Measurements from ENCODE around the gene ZNF524. TPM values are rescaled to one million over a fixed set of nuclear protein-coding genes. Genes with fewer than 3 reads are reported as not detected.

ZNF524 gene
- total and polyA plus RNA-seq, 2 experiments from 2014 or later, result 17.3 to 29.1 TPM

GRCh38 chr19:55620410-55621204 is 20.5 kb downstream of the ZNF524 start:
- Histone ChIP-seq H3K36me3 (peaks cover 20% of the 10 kb centered on the region), H3K9me3 (ENCODE audit: low read depth) (no peaks in the 10 kb centered on the region), H3K4me3 (no peak overlapping the region), H3K27me3 (no peaks in the 10 kb centered on the region), H3K27ac (no peak overlapping the region), H3K4me1 (ENCODE audit: low read depth) (peaks cover 3% of the 10 kb centered on the region)
- DNase-seq (ENCODE audit: low read depth in 1 of 2, low spot score in 1 of 2), result peak in 1 of 2 donors; percentile 43
- TF ChIP-seq CTCF (IDR thresholded peaks at IDR 0.05; ENCODE audit: low read depth, low read length), result no peak

- no peak overlapping the region for H3K4me3 ChIP-seq
- no peak overlapping the region for H3K27ac ChIP-seq
- no peak for TF ChIP-seq CTCF (IDR thresholded peaks at IDR 0.05; ENCODE audit: low read depth, low read length)
- peaks cover 3% of the 10 kb centered on the region for H3K4me1 ChIP-seq (ENCODE audit: low read depth)
- DNase-seq (ENCODE audit: low read depth in 1 of 2, low spot score in 1 of 2), result no peak
- H3K9me3 ChIP-seq (ENCODE audit: low read depth), result no peaks in the 10 kb centered on the region
- H3K27me3 ChIP-seq, result no peaks in the 10 kb centered on the region
- peaks cover 14% of the 10 kb centered on the region for H3K36me3 ChIP-seq
These were observed 21.2 kb downstream of the ZNF524 start for GRCh38 chr19:55621205-55621672.

GRCh38 chr19:55621673-55622231 is 21.7 kb downstream of the ZNF524 start:
- H3K4me3 ChIP-seq, result no peak overlapping the region
- no peak overlapping the region for H3K27ac ChIP-seq
- DNase-seq (ENCODE audit: low read depth in 1 of 2, low spot score in 1 of 2), result no peak
- H3K4me1 ChIP-seq (ENCODE audit: low read depth), result peaks cover 3% of the 10 kb centered on the region
- no peaks in the 10 kb centered on the region for H3K9me3 ChIP-seq (ENCODE audit: low read depth)
- no peak for TF ChIP-seq CTCF (IDR thresholded peaks at IDR 0.05; ENCODE audit: low read depth, low read length)
- H3K36me3 ChIP-seq, result peaks cover 11% of the 10 kb centered on the region
- no peaks in the 10 kb centered on the region for H3K27me3 ChIP-seq

GRCh38 chr19:55622242-55622969 is 22.3 kb downstream of the ZNF524 start:
- Histone ChIP-seq H3K27ac (no peak overlapping the region), H3K4me1 (ENCODE audit: low read depth) (peaks cover 3% of the 10 kb centered on the region), H3K4me3 (no peak overlapping the region), H3K9me3 (ENCODE audit: low read depth) (no peaks in the 10 kb centered on the region), H3K36me3 (peaks cover 5% of the 10 kb centered on the region), H3K27me3 (no peaks in the 10 kb centered on the region)
- TF ChIP-seq CTCF (IDR thresholded peaks at IDR 0.05; ENCODE audit: low read depth, low read length), result no peak
- no peak for DNase-seq (ENCODE audit: low read depth in 1 of 2, low spot score in 1 of 2)

GRCh38 chr19:55623130-55623529 is 23.0 kb downstream of the ZNF524 start:
- Histone ChIP-seq H3K4me3 (no peak overlapping the region), H3K9me3 (ENCODE audit: low read depth) (no peaks in the 10 kb centered on the region), H3K4me1 (ENCODE audit: low read depth) (peaks cover 3% of the 10 kb centered on the region), H3K27ac (no peak overlapping the region), H3K27me3 (no peaks in the 10 kb centered on the region), H3K36me3 (peaks cover 2% of the 10 kb centered on the region)
- no peak for TF ChIP-seq CTCF (IDR thresholded peaks at IDR 0.05; ENCODE audit: low read depth, low read length)
- DNase-seq (ENCODE audit: low read depth in 1 of 2, low spot score in 1 of 2), result no peak

All from cardiac muscle cell (in vitro differentiated cells and primary cell).